Mucosa of descending colon (tissue), 3 donors: ENCODE results near the gene TMEM120B. TPM values are rescaled to one million over a fixed set of nuclear protein-coding genes. Genes with fewer than 3 reads are reported as not detected.

Experiments
- ATAC-seq: fragments of 200-7000 bp; cut with Tn5 transposase; one replicate; pipeline ENCODE4 v1.9.1; 2020; ENCODE audit warnings: mild to moderate bottlenecking, moderate library complexity
- DNase-seq, 3 donors: peaks; one replicate each; pipeline ENCODE4 v3.0.0-alpha.2; 2020
- H3K36me3 ChIP-seq: fragments of 200-600 bp; one replicate; pipeline ENCODE4 v1.8.0; 2021; ENCODE audit warnings: low read depth, mild to moderate bottlenecking
- H3K4me1 ChIP-seq: fragments of 200-600 bp; one replicate; pipeline ENCODE4 v1.8.0; 2021; ENCODE audit warnings: low read depth, mild to moderate bottlenecking
- H3K4me3 ChIP-seq: fragments of 200-600 bp; one replicate; pipeline ENCODE4 v1.8.0; 2021; ENCODE audit warnings: mild to moderate bottlenecking
- H3K9me3 ChIP-seq: fragments of 200-600 bp; one replicate; pipeline ENCODE4 v1.8.0; 2021; ENCODE audit warnings: mild to moderate bottlenecking
- CTCF ChIP-seq: fragments of 200-600 bp; IDR thresholded peaks from one replicate; pipeline ENCODE4 v1.8.0; 2022; ENCODE audit warnings: antibody characterized with exemption, mild to moderate bottlenecking
- intact Hi-C, 2 donors: fragments of 100-400 bp; cut with DNase I in 1 of 2; cut with micrococcal nuclease in 1 of 2; formaldehyde crosslinking; loops; one replicate each; pipeline versions ENCODE4 v1.11.0 to v1.11.1; 2022; cut with DNase I, micrococcal nuclease
- total RNA-seq, 3 donors: library from RNA; stranded (reverse); fragmentation: NEBNext Ultra II Directional in 2 of 3; extraction: Animal tissue kit (Norgen Biotek cat#: 25700) in 2 of 3; gene quantifications; one replicate each; pipeline versions ENCODE4 v1.2.1 to v1.2.4, GENCODE V29; 2021 to 2023
- donor health status: DM: no; HTN: no; CAD: no; lungs with moderate emphysema.
- donor health status: DM: no; HTN: no; CAD: no.
- donor health status: DM: no; HTN: yes; CAD: no.

TMEM120B gene
- total RNA-seq, 3 donors from 2014 or later, result 6.0 to 10.3 (median 6.4) TPM

- intact Hi-C loops, result no loop called here
- ATAC-seq, result no peak
These were observed 49.7 kb downstream of the TMEM120B start for GRCh38 chr12:121762269-121762668.

GRCh38 chr12:121764808-121765207 lies 52.3 kb downstream of the TMEM120B start:
- H3K9me3 ChIP-seq, result no peaks in the 10 kb centered on the region
- no peaks in the 10 kb centered on the region for H3K36me3 ChIP-seq
- ATAC-seq, result no peak
- intact Hi-C loops, result no loop called here
- H3K4me1 ChIP-seq, result no peaks in the 10 kb centered on the region
- TF ChIP-seq CTCF, result no peak
- no peak overlapping the region for H3K4me3 ChIP-seq
- DNase-seq, result no peak

More at GRCh38 chr12:121762269-121762668, 49.7 kb downstream of the TMEM120B start:
- no peaks in the 10 kb centered on the region for H3K36me3 ChIP-seq
- TF ChIP-seq CTCF, result no peak
- H3K9me3 ChIP-seq, result no peaks in the 10 kb centered on the region
- DNase-seq, result no peak
- H3K4me1 ChIP-seq, result no peaks in the 10 kb centered on the region
- no peak overlapping the region for H3K4me3 ChIP-seq

- DNase-seq (no peak), ATAC-seq (no peak)
- TF ChIP-seq CTCF, result no peak
- Histone ChIP-seq H3K4me3 (no peak overlapping the region), H3K9me3 (no peaks in the 10 kb centered on the region), H3K36me3 (no peaks in the 10 kb centered on the region), H3K4me1 (no peaks in the 10 kb centered on the region)
- intact Hi-C loops, result no loop called here
These were observed 53.0 kb downstream of the TMEM120B start for GRCh38 chr12:121765573-121765972.

GRCh38 chr12:121766290-121767039 lies 53.9 kb downstream of the TMEM120B start:
- H3K9me3 ChIP-seq, result no peaks in the 10 kb centered on the region
- ATAC-seq (no peak), DNase-seq (no peak)
- no peak for TF ChIP-seq CTCF
- H3K4me1 ChIP-seq, result no peaks in the 10 kb centered on the region
- no peak overlapping the region for H3K4me3 ChIP-seq
- intact Hi-C loops, result no loop called here
- H3K36me3 ChIP-seq, result no peaks in the 10 kb centered on the region

GRCh38 chr12:121767525-121768016 lies 55.0 kb downstream of the TMEM120B start:
- Histone ChIP-seq H3K9me3 (no peaks in the 10 kb centered on the region), H3K4me1 (no peaks in the 10 kb centered on the region), H3K36me3 (no peaks in the 10 kb centered on the region), H3K4me3 (no peak overlapping the region)
- DNase-seq, result no peak
- TF ChIP-seq CTCF, result no peak
- no peak for ATAC-seq
- intact Hi-C loops, result no loop called here
